H1 (cell line): ENCODE data around the gene DENND1A. TPM values are rescaled to one million over a fixed set of nuclear protein-coding genes. Genes with fewer than 3 reads are reported as not detected.

Source experiments
- CTCF ChIA-PET: fragments of 300-600 bp; sonication (Branson Sonifier 250); formaldehyde crosslinking; loops from one replicate; lab custom pipeline; 2021; ENCODE audit not compliant: partially characterized antibody; lab: Charles Lee
- POLR2A ChIA-PET: fragments of 300-600 bp; sonication (Branson Sonifier 250); formaldehyde crosslinking; loops from one replicate; lab custom pipeline; 2021; ENCODE audit warnings: inconsistent platforms; ENCODE audit not compliant: partially characterized antibody; lab: Charles Lee
- DNase-seq, 2 experiments: peaks; one replicate each; pipeline versions ENCODE4 v3.0.0 to v3.0.0-alpha.2; 2010 to 2022; ENCODE audit warnings: low spot score in 2 of 2, low read depth in 1 of 2, mixed read lengths in 1 of 2
- FAIRE-seq: peaks from 2 replicates; lab custom pipeline; 2011; peaks lifted over from hg19 to GRCh38; lab: Jason Lieb, UNC
- H2AFZ ChIP-seq: 2 replicates; pipeline ENCODE4 v1.8.1; 2012; ENCODE audit warnings: low read length, inconsistent platforms
- H2AK5ac ChIP-seq: 2 replicates; pipeline ENCODE4 v1.6.1; 2013; ENCODE audit warnings: low read depth, low read length
- H2BK120ac ChIP-seq: replicated peaks from 2 replicates; pipeline ENCODE3; 2013; ENCODE audit warnings: low read depth, low read length, inconsistent platforms
- H2BK12ac ChIP-seq: 2 replicates; pipeline ENCODE4 v1.6.1; 2013; ENCODE audit warnings: low read depth, low read length
- H2BK15ac ChIP-seq: 2 replicates; pipeline ENCODE4 v1.6.1; 2013; ENCODE audit warnings: low read length
- H2BK20ac ChIP-seq: 2 replicates; pipeline ENCODE4 v1.6.1; 2013; ENCODE audit warnings: low read length
- H2BK5ac ChIP-seq: 2 replicates; pipeline ENCODE4 v1.6.1; 2013; ENCODE audit warnings: low read depth, low read length
- H3K14ac ChIP-seq: 2 replicates; pipeline ENCODE4 v1.6.1; 2013; ENCODE audit warnings: inconsistent platforms; ENCODE audit not compliant: insufficient read length
- H3K18ac ChIP-seq: 2 replicates; pipeline ENCODE4 v1.6.1; 2013; ENCODE audit warnings: low read length; ENCODE audit errors: extremely low read depth
- H3K23ac ChIP-seq: 2 replicates; pipeline ENCODE4 v1.6.1; 2013; ENCODE audit warnings: inconsistent platforms; ENCODE audit not compliant: insufficient read length
- H3K23me2 ChIP-seq: 2 replicates; pipeline ENCODE4 v1.6.1; 2013; ENCODE audit warnings: low read depth, low read length
- H3K27ac ChIP-seq: 2 replicates; pipeline ENCODE4 v1.6.1; 2011; ENCODE audit warnings: low read depth, low read length, inconsistent platforms
- H3K27me3 ChIP-seq, 4 experiments: replicated peaks in 1 of 4; 1 replicate in 1 of 4; 2 replicates in 3 of 4; pipeline versions ENCODE4 v1.6.1 to v1.8.1; 2011 to 2013; ENCODE audit warnings: low read length in 3 of 4, mild to moderate bottlenecking in 3 of 4, inconsistent platforms in 2 of 4, mixed read lengths in 2 of 4, moderate library complexity in 1 of 4; ENCODE audit not compliant: control insufficient read depth in 3 of 4, insufficient read depth in 3 of 4; ENCODE audit errors: extremely low read depth in 1 of 4
- H3K36me3 ChIP-seq, 4 experiments: 2 replicates each; pipeline versions ENCODE4 v1.6.1 to v1.8.1; 2011 to 2013; ENCODE audit warnings: mild to moderate bottlenecking in 4 of 4, low read length in 3 of 4, moderate library complexity in 2 of 4, control low read depth in 1 of 4, inconsistent platforms in 1 of 4; ENCODE audit not compliant: insufficient read depth in 4 of 4, control insufficient read depth in 2 of 4
- H3K4ac ChIP-seq: replicated peaks from 2 replicates; pipeline ENCODE3; 2013; ENCODE audit warnings: low read length, low read depth, mixed read lengths, inconsistent platforms; ENCODE audit not compliant: insufficient read length
- H3K4me1 ChIP-seq, 4 experiments: replicated peaks in 1 of 4; 1 replicate in 1 of 4; 2 replicates in 3 of 4; pipeline versions ENCODE4 v1.6.1 to v1.8.1; 2011 to 2013; ENCODE audit warnings: low read length in 3 of 4, inconsistent platforms in 2 of 4, mixed read lengths in 1 of 4; ENCODE audit not compliant: insufficient read depth in 4 of 4, control insufficient read depth in 3 of 4
- H3K4me2 ChIP-seq, 2 experiments: 2 replicates each; pipeline versions ENCODE4 v1.6.1 to v1.8.1; 2011 to 2013; ENCODE audit warnings: low read depth in 2 of 2, low read length in 2 of 2, control low read depth in 1 of 2, inconsistent platforms in 1 of 2, mild to moderate bottlenecking in 1 of 2; ENCODE audit not compliant: insufficient read depth in 1 of 2
- H3K4me3 ChIP-seq, 4 experiments: fragments of 200-600, 300-600 bp in 1 of 4; sonication (generic), shearing (Covaris generic), sonication (Bioruptor Twin) in 1 of 4; 2 replicates each; pipeline versions ENCODE4 v1.5.1 to v1.8.1; 2011 to 2016; ENCODE audit warnings: low read length in 4 of 4, low read depth in 3 of 4, control low read depth in 2 of 4, inconsistent platforms in 2 of 4, mild to moderate bottlenecking in 2 of 4, mixed read lengths in 1 of 4, moderate library complexity in 1 of 4; ENCODE audit not compliant: insufficient read depth in 2 of 4; ENCODE audit errors: extremely low read depth in 1 of 4
- H3K56ac ChIP-seq: replicated peaks from 2 replicates; pipeline ENCODE3; 2013; ENCODE audit warnings: low read depth, mild to moderate bottlenecking, mixed read lengths, low read length, inconsistent platforms; ENCODE audit not compliant: insufficient read length
- H3K79me1 ChIP-seq: 2 replicates; pipeline ENCODE4 v1.6.1; 2013; ENCODE audit warnings: low read depth, low read length, control low read depth
- H3K79me2 ChIP-seq, 2 experiments: 2 replicates each; pipeline versions ENCODE4 v1.6.1 to v1.8.1; 2012 to 2013; ENCODE audit warnings: low read length in 2 of 2, mild to moderate bottlenecking in 2 of 2, inconsistent platforms in 1 of 2; ENCODE audit not compliant: insufficient read depth in 2 of 2, control insufficient read depth in 1 of 2
- H3K9ac ChIP-seq, 4 experiments: replicated peaks in 1 of 4; 1 replicate in 1 of 4; 2 replicates in 3 of 4; pipeline versions ENCODE4 v1.6.1 to v1.8.1; 2011 to 2013; ENCODE audit warnings: low read depth in 3 of 4, low read length in 3 of 4, control low read depth in 2 of 4, mild to moderate bottlenecking in 2 of 4, moderate library complexity in 2 of 4, inconsistent platforms in 1 of 4; ENCODE audit errors: extremely low read depth in 1 of 4
- H3K9me3 ChIP-seq, 2 experiments: 2 replicates each; pipeline versions ENCODE4 v1.6.1 to v1.8.1; 2012 to 2013; ENCODE audit warnings: mild to moderate bottlenecking in 2 of 2, moderate library complexity in 2 of 2, control low read depth in 1 of 2, inconsistent platforms in 1 of 2, low read depth in 1 of 2, low read length in 1 of 2, mixed read lengths in 1 of 2; ENCODE audit not compliant: insufficient read depth in 2 of 2
- H4K20me1 ChIP-seq, 2 experiments: replicated peaks in 1 of 2; 2 replicates each; pipeline versions ENCODE3 to v1.8.1; 2011 to 2013; ENCODE audit warnings: inconsistent platforms in 2 of 2, low read length in 2 of 2, mild to moderate bottlenecking in 1 of 2; ENCODE audit not compliant: insufficient read depth in 2 of 2, control insufficient read depth in 1 of 2
- H4K5ac ChIP-seq: 2 replicates; pipeline ENCODE4 v1.6.1; 2013; ENCODE audit warnings: low read length, low read depth, mixed read lengths, inconsistent platforms; ENCODE audit not compliant: insufficient read length
- H4K8ac ChIP-seq: 2 replicates; pipeline ENCODE4 v1.8.0; 2013; ENCODE audit warnings: mild to moderate bottlenecking, moderate library complexity, low read length, inconsistent platforms; ENCODE audit not compliant: insufficient read depth; ENCODE audit errors: extremely low read depth
- H4K91ac ChIP-seq: replicated peaks from 2 replicates; pipeline ENCODE3; 2013; ENCODE audit warnings: low read length, mixed read lengths, inconsistent platforms; ENCODE audit not compliant: insufficient read length
- CHD2 ChIP-seq: IDR thresholded peaks from 2 replicates; pipeline ENCODE4 v1.6.1; 2012; ENCODE audit warnings: low read length, improper control_type of control experiment
- EGR1 ChIP-seq: IDR thresholded peaks from 2 replicates; pipeline ENCODE4 v1.6.1; 2011; ENCODE audit warnings: low read depth, low read length, borderline replicate concordance
- KDM5A ChIP-seq: fragments of 200-600 bp; IDR thresholded peaks from 2 replicates; pipeline ENCODE4 v1.7.1; 2012; ENCODE audit warnings: mild to moderate bottlenecking, low read length, inconsistent platforms, mixed read lengths
- PHF8 ChIP-seq: fragments of 200-600 bp; sonication (generic); conservative IDR thresholded peaks from 2 replicates; pipeline ENCODE4 v1.7.1; 2012; ENCODE audit warnings: low read depth, mild to moderate bottlenecking, inconsistent platforms, low read length, moderate library complexity
- RNF2 ChIP-seq: fragments of 200-900, 300-1000 bp; sonication (generic); IDR thresholded peaks from 2 replicates; pipeline ENCODE4 v1.7.1; 2016; ENCODE audit warnings: borderline replicate concordance, low read depth, mild to moderate bottlenecking, antibody characterized with exemption, low read length; ENCODE audit not compliant: poor library complexity, severe bottlenecking; ENCODE audit errors: missing control alignments
- WGBS, 2 experiments: shearing (Covaris generic) in 1 of 2; methylation state at CpG; one replicate each; pipeline versions ENCODE4 v1.1.6 to v1.1.7; 2013 to 2015; ENCODE audit warnings: low lambda C conversion rate in 2 of 2, mixed read lengths in 2 of 2, inconsistent platforms in 1 of 2, low coverage in 1 of 2, missing lambda C conversion rate in 1 of 2; ENCODE audit not compliant: insufficient replicate concordance in 2 of 2, insufficient coverage in 1 of 2, insufficient read length in 1 of 2; ENCODE audit errors: extremely low coverage in 1 of 2, missing lambda C conversion rate in 1 of 2; 5-methylcytosine and 5-hydroxymethylcytosine counted together
- polyA plus RNA-seq, 7 experiments: library from polyadenylated mRNA; depleted of rRNA in 3 of 7; stranded (reverse) in 5 of 7; unstranded in 2 of 7; fragments of >200 nt in 5 of 7; fragments of 200-250 nt in 2 of 7; gene quantifications; 1 replicate in 5 of 7; 2 replicates in 1 of 7; 4 replicates in 1 of 7; pipeline versions ENCODE4 v1.2.1 to v1.2.3, GENCODE V29; 2011 to 2013; ENCODE audit warnings: missing spikeins in 2 of 7, mixed read lengths in 2 of 7
- total RNA-seq: library from RNA; stranded (reverse); fragmentation: NEBNext Ultra II Directional; extraction: Animal tissue kit (Norgen Biotek cat#: 25700); gene quantifications from 2 replicates; pipeline ENCODE4 v1.2.1, GENCODE V29; 2021
- TF ChIP-seq, protein P1 (sequence below): IDR thresholded peaks from 2 replicates; pipeline ENCODE4 v1.6.1; 2012; ENCODE audit warnings: low read length, inconsistent platforms
- TF ChIP-seq, protein P2 (sequence below): IDR thresholded peaks from 2 replicates; pipeline ENCODE4 v1.6.1; 2011; ENCODE audit warnings: low read length, improper control_type of control experiment
- TF ChIP-seq, protein P3 (sequence below): IDR thresholded peaks from 2 replicates; pipeline ENCODE4 v1.6.1; 2012; ENCODE audit warnings: inconsistent platforms

The DENND1A gene
- total and polyA plus RNA-seq, 2 of the 8 experiments (the other 6 are each of a cell fraction or from before 2014, with no cell fraction given) = 24.1 to 26.4 TPM

DNA sequence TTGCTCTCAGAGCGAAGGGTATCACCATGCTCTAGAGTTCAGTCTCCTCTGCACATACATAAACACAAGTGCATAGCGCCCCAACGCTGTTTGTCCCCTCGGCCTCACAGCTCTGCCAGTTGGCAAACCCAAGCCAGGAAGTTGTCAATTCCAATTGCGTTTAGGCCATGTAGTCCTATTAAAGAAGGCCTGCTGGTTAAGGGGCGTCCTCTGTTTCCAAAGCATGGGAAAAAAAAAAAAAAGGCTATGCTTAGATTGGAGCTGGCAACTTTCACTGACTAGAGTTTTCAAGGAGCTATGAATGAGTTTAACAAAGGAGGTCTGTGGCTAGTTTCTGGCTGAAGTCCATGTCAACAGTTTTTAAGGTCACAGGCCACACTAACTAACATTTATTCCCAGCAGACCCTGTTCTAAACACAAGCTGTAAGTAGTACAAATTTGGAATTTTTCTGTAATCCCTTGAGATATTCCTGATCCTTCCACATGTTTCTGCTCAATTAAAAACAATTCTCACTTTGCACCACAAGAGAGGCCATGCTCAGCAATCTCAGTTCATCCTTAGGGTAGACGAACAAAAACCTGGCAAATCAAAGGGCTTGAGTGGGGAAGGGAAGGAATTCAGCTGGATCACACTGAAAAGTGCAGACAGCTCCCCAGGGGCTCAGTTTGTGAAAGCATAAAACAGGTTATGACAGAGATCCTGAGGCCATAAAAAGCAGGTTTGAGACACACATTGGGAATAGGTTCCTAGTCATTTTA, 187.7 kb downstream of the DENND1A start:
- no peak for FAIRE-seq
- no peak overlapping the region for H3K56ac ChIP-seq
- H2AFZ ChIP-seq = no peak overlapping the region
- CTCF ChIA-PET = interaction anchor here (0.6 to 0.7 kb wide), 2 partner anchors 191 to 210 kb away, joined by 3 to 4 read pairs; no protein-coding TSS in a partner anchor
- no peak overlapping the region for H3K4me2 ChIP-seq
- no peaks in the 10 kb centered on the region for H3K27me3 ChIP-seq
- no peak overlapping the region for H2BK12ac ChIP-seq
- H4K8ac ChIP-seq = no peak overlapping the region
- whole genome bisulfite sequencing, 2 experiments = 86% methylated on average over 7 of the region's 7 CpGs; no CpG with 5 or more reads in 1 of the 2 experiments
- H2BK120ac ChIP-seq = no peak overlapping the region
- H3K9ac ChIP-seq = no peak overlapping the region
- peaks cover 2% of the 10 kb centered on the region; the same call in 1 of the 2 replicates for H3K23me2 ChIP-seq
- no peaks in the 10 kb centered on the region for H3K36me3 ChIP-seq
- POLR2A ChIA-PET = interaction anchor here (1.1 kb wide), 1 partner anchor 14 kb away, joined by 4 read pairs; no protein-coding TSS in a partner anchor
- no peak for DNase-seq
- no peaks in the 10 kb centered on the region for H3K79me1 ChIP-seq
- H3K4ac ChIP-seq = no peak overlapping the region
- H3K9me3 ChIP-seq = no peaks in the 10 kb centered on the region
- no peak overlapping the region for H3K4me3 ChIP-seq
- no peak overlapping the region for H3K14ac ChIP-seq
- H4K91ac ChIP-seq = no peak overlapping the region
- peaks cover 0 to 2% (median 0%) of the 10 kb centered on the region in 4 experiments; a peak in 1 of 7 replicates for H3K4me1 ChIP-seq
- H4K5ac ChIP-seq = no peak overlapping the region
- H2BK20ac ChIP-seq = no peak overlapping the region
- H2BK15ac ChIP-seq = no peak overlapping the region
- no peak overlapping the region for H2BK5ac ChIP-seq
- no peak overlapping the region for H3K23ac ChIP-seq
- H2AK5ac ChIP-seq = no peak overlapping the region
- no peak overlapping the region for H3K18ac ChIP-seq
- H4K20me1 ChIP-seq = no peaks in the 10 kb centered on the region
- H3K79me2 ChIP-seq = 0 out of 4 replicates have a peak, but pooled peaks cover 0 to 3% of the 10 kb centered on the region in 2 experiments
- no peak overlapping the region for H3K27ac ChIP-seq
- no peak for TF ChIP-seq KDM5A
- TF ChIP-seq, protein P1, sequence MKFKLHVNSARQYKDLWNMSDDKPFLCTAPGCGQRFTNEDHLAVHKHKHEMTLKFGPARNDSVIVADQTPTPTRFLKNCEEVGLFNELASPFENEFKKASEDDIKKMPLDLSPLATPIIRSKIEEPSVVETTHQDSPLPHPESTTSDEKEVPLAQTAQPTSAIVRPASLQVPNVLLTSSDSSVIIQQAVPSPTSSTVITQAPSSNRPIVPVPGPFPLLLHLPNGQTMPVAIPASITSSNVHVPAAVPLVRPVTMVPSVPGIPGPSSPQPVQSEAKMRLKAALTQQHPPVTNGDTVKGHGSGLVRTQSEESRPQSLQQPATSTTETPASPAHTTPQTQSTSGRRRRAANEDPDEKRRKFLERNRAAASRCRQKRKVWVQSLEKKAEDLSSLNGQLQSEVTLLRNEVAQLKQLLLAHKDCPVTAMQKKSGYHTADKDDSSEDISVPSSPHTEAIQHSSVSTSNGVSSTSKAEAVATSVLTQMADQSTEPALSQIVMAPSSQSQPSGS = no peak
- no peak for TF ChIP-seq PHF8
- TF ChIP-seq RNF2 = no peak
- TF ChIP-seq, protein P2, sequence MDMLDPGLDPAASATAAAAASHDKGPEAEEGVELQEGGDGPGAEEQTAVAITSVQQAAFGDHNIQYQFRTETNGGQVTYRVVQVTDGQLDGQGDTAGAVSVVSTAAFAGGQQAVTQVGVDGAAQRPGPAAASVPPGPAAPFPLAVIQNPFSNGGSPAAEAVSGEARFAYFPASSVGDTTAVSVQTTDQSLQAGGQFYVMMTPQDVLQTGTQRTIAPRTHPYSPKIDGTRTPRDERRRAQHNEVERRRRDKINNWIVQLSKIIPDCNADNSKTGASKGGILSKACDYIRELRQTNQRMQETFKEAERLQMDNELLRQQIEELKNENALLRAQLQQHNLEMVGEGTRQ = no peak
- no peak for TF ChIP-seq CHD2
- no peak for TF ChIP-seq EGR1
- TF ChIP-seq, protein P3, sequence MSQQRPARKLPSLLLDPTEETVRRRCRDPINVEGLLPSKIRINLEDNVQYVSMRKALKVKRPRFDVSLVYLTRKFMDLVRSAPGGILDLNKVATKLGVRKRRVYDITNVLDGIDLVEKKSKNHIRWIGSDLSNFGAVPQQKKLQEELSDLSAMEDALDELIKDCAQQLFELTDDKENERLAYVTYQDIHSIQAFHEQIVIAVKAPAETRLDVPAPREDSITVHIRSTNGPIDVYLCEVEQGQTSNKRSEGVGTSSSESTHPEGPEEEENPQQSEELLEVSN = no peak
